ENCODE data around the gene C21orf91. TPM values are rescaled to one million over a fixed set of nuclear protein-coding genes. Genes with fewer than 3 reads are reported as not detected.

The C21orf91 gene
- 1.8 to 3.3 TPM (median 2.1 TPM) in 5 replicates for total RNA-seq (2022; extraction: Qiagen RNA extraction; ENCODE audit: low read depth)

GRCh38 chr21:17819114-17819876, at the start of gene C21orf91:
TSS of gene C21orf91 (minus strand) at chr21:17819356. CDS start at chr21:17818318, 1,038 bp downstream.

Other genes starting within 250 kb of the C21orf91 start
- gene BTG3, start 206.5 kb downstream of the C21orf91 start, total RNA-seq (2022; extraction: Qiagen RNA extraction; ENCODE audit: low read depth): 25.6 to 33.1 TPM (median 31.4 TPM) in 5 replicates